Ishikawa (cell line): ENCODE results near the gene EIF4E3.

Experiments used
- CEBPB ChIP-seq: IDR thresholded peaks from 2 replicates; pipeline ENCODE4 v1.6.1; 2012
- CREB1 ChIP-seq: IDR thresholded peaks from 2 replicates; pipeline ENCODE4 v1.6.1; 2012; ENCODE audit warnings: low read depth
- EGR1 ChIP-seq: IDR thresholded peaks from 2 replicates; pipeline ENCODE4 v1.6.1; 2012
- EP300 ChIP-seq: IDR thresholded peaks from 2 replicates; pipeline ENCODE4 v1.6.1; 2012; ENCODE audit warnings: borderline replicate concordance
- FOXM1 ChIP-seq: IDR thresholded peaks from 2 replicates; pipeline ENCODE4 v1.6.1; 2012; ENCODE audit warnings: low read depth, borderline replicate concordance
- MAX ChIP-seq: IDR thresholded peaks from 2 replicates; pipeline ENCODE4 v1.6.1; 2012
- NFIC ChIP-seq: IDR thresholded peaks from 2 replicates; pipeline ENCODE4 v1.6.1; 2012
- RAD21 ChIP-seq: IDR thresholded peaks from 2 replicates; pipeline ENCODE4 v1.6.1; 2012; ENCODE audit warnings: low read depth
- REST ChIP-seq: IDR thresholded peaks from 2 replicates; pipeline ENCODE4 v1.6.1; 2012; ENCODE audit warnings: low read depth, mild to moderate bottlenecking
- TAF1 ChIP-seq: IDR thresholded peaks from 2 replicates; pipeline ENCODE4 v1.6.1; 2012; ENCODE audit warnings: low read depth, mild to moderate bottlenecking
- TCF12 ChIP-seq: IDR thresholded peaks from 2 replicates; pipeline ENCODE4 v1.6.1; 2012; ENCODE audit warnings: low read depth
- TEAD4 ChIP-seq: IDR thresholded peaks from 2 replicates; pipeline ENCODE4 v1.6.1; 2012
- USF1 ChIP-seq: IDR thresholded peaks from 2 replicates; pipeline ENCODE4 v1.6.1; 2012
- YY1 ChIP-seq: IDR thresholded peaks from 2 replicates; pipeline ENCODE4 v1.6.1; 2012; ENCODE audit warnings: low read depth
- ZBTB7A ChIP-seq: IDR thresholded peaks from 2 replicates; pipeline ENCODE4 v1.6.1; 2012; ENCODE audit warnings: low read depth

The EIF4E3 gene

GRCh38 chr3:71685686-71686085, 39.5 kb downstream of the EIF4E3 start:
- no peak for TF ChIP-seq MAX
- no peak for TF ChIP-seq ZBTB7A
- no peak for TF ChIP-seq EGR1
- no peak for TF ChIP-seq CREB1
- no peak for TF ChIP-seq RAD21
- TF ChIP-seq REST, result no peak
- TF ChIP-seq EP300, result no peak
- TF ChIP-seq TAF1, result no peak
- no peak for TF ChIP-seq USF1
- no peak for TF ChIP-seq TEAD4
- no peak for TF ChIP-seq TCF12
- no peak for TF ChIP-seq YY1
- TF ChIP-seq CEBPB, result no peak
- TF ChIP-seq NFIC, result no peak
- TF ChIP-seq FOXM1, result no peak

- no peak for TF ChIP-seq TAF1
- TF ChIP-seq TEAD4, result no peak
- no peak for TF ChIP-seq NFIC
- no peak for TF ChIP-seq YY1
- TF ChIP-seq EP300, result no peak
- no peak for TF ChIP-seq USF1
- no peak for TF ChIP-seq EGR1
- TF ChIP-seq FOXM1, result no peak
- no peak for TF ChIP-seq TCF12
These were observed 40.3 kb downstream of the EIF4E3 start for GRCh38 chr3:71684757-71685386.

GRCh38 chr3:71684046-71684756, 41.0 kb downstream of the EIF4E3 start:
- TF ChIP-seq TEAD4, result no peak
- no peak for TF ChIP-seq TCF12
- no peak for TF ChIP-seq EGR1

- TF ChIP-seq ZBTB7A (no peak), TEAD4 (no peak), TAF1 (no peak), CEBPB (no peak), FOXM1 (no peak), NFIC (no peak)
These were observed 44.0 kb downstream of the EIF4E3 start for GRCh38 chr3:71681224-71681668.

GRCh38 chr3:71680603-71681002, 44.6 kb downstream of the EIF4E3 start:
- TF ChIP-seq YY1 (no peak), TEAD4 (no peak), MAX (no peak), CREB1 (no peak), FOXM1 (no peak), REST (no peak), TAF1 (no peak), ZBTB7A (no peak), EP300 (no peak), RAD21 (no peak), TCF12 (no peak), NFIC (no peak)

- TF ChIP-seq CEBPB, result no peak
- TF ChIP-seq EP300, result no peak
- TF ChIP-seq MAX, result no peak
- TF ChIP-seq CREB1, result no peak
- no peak for TF ChIP-seq TEAD4
These were observed 48.3 kb downstream of the EIF4E3 start for GRCh38 chr3:71676931-71677330.
